Left renal cortex interstitium (tissue), 4 donors: Measurements from ENCODE around the gene DYNC1I2. TPM values are rescaled to one million over a fixed set of nuclear protein-coding genes. Genes with fewer than 3 reads are reported as not detected.
"Not testable (repeated sequence)": the region's sequence is repeated elsewhere in the genome, so short reads cannot be mapped to it uniquely, and the experiment has no call there.

Experiments
- DNase-seq, 4 donors: peaks; one replicate each; pipeline ENCODE4 v3.0.0-alpha.2; 2013; ENCODE audit warnings: low read depth in 4 of 4, low spot score in 2 of 4, missing footprints in 1 of 4
- polyA plus RNA-seq, 4 donors: library from polyadenylated mRNA; unstranded; fragments of 120-200 nt; gene quantifications; one replicate each; pipeline ENCODE4 v1.2.1, GENCODE V29; 2013; ENCODE audit not compliant: insufficient read length in 4 of 4

DYNC1I2 gene
- polyA plus RNA-seq, 4 donors = 168 to 209 (median 178) TPM

- no peak for DNase-seq
Measured at GRCh38 chr2:171771463-171771862, 84.2 kb downstream of the DYNC1I2 start.

- DNase-seq = no peak
Measured at GRCh38 chr2:171772373-171772772, 85.1 kb downstream of the DYNC1I2 start.

- DNase-seq = not testable (repeated sequence)
Measured at GRCh38 chr2:171774581-171774980, 87.3 kb downstream of the DYNC1I2 start.

GRCh38 chr2:171778515-171778914, 91.2 kb downstream of the DYNC1I2 start:
- no peak for DNase-seq

GRCh38 chr2:171785450-171785849, 98.2 kb downstream of the DYNC1I2 start:
- DNase-seq = no peak

GRCh38 chr2:171787333-171788072, 100.2 kb downstream of the DYNC1I2 start:
- no peak for DNase-seq

GRCh38 chr2:171788316-171788993, 101.2 kb downstream of the DYNC1I2 start:
- DNase-seq = no peak

GRCh38 chr2:171789956-171790355, 102.7 kb downstream of the DYNC1I2 start:
- DNase-seq = no peak

- DNase-seq = no peak
Measured at GRCh38 chr2:171791361-171791760, 104.1 kb downstream of the DYNC1I2 start.

GRCh38 chr2:171792157-171792556, 104.9 kb downstream of the DYNC1I2 start:
- DNase-seq = no peak

GRCh38 chr2:171792886-171793580, 105.8 kb downstream of the DYNC1I2 start:
- DNase-seq = no peak

- no peak for DNase-seq
Measured at GRCh38 chr2:171793691-171794678, 106.7 kb downstream of the DYNC1I2 start.

- no peak for DNase-seq
Measured at GRCh38 chr2:171794918-171795317, 107.6 kb downstream of the DYNC1I2 start.

Other genes with a start within 250 kb of the DYNC1I2 start
- 10 to 100 TPM; 32.8 to 55.3 (median 43.9) TPM for gene CYBRD1, start 165.0 kb upstream of the DYNC1I2 start, polyA plus RNA-seq
- 10 to 100 TPM; 23.4 to 33.2 (median 26.7) TPM for gene SLC25A12, start 206.8 kb downstream of the DYNC1I2 start, polyA plus RNA-seq
- 10 to 100 TPM; 55.0 to 76.3 (median 64.4) TPM for gene HAT1, start 235.0 kb downstream of the DYNC1I2 start, polyA plus RNA-seq